ENCODE measurements around the gene PLCB4. TPM values are rescaled to one million over a fixed set of nuclear protein-coding genes. Genes with fewer than 3 reads are reported as not detected.

Gene PLCB4
- total RNA-seq, 1 donor from 2014 or later = 6.6 TPM

- TF ChIP-seq CTCF (IDR thresholded peaks at IDR 0.05) = no peak
- no peaks in the 10 kb centered on the region for H3K27me3 ChIP-seq (ENCODE audit: low read depth)
- H3K36me3 ChIP-seq = no peaks in the 10 kb centered on the region
- intact Hi-C loops (cut with DNase I) = no loop called here
- ATAC-seq = no peak
- H3K9me3 ChIP-seq = no peaks in the 10 kb centered on the region
- no peaks in the 10 kb centered on the region for H3K4me1 ChIP-seq
- H3K4me3 ChIP-seq = no peak overlapping the region
- no peak overlapping the region for H3K27ac ChIP-seq
- no peak for DNase-seq
Measured at GRCh38 chr20:9332791-9333479, 264.0 kb downstream of the PLCB4 start.

- no peaks in the 10 kb centered on the region for H3K27me3 ChIP-seq (ENCODE audit: low read depth)
- ATAC-seq = no peak
- intact Hi-C loops (cut with DNase I) = no loop called here
- H3K4me3 ChIP-seq = no peak overlapping the region
- H3K27ac ChIP-seq = no peak overlapping the region
- no peak for DNase-seq
- H3K4me1 ChIP-seq = no peaks in the 10 kb centered on the region
- no peaks in the 10 kb centered on the region for H3K36me3 ChIP-seq
- no peak for TF ChIP-seq CTCF (IDR thresholded peaks at IDR 0.05)
- H3K9me3 ChIP-seq = no peaks in the 10 kb centered on the region
Measured at GRCh38 chr20:9334866-9335265, 266.0 kb downstream of the PLCB4 start.

GRCh38 chr20:9338101-9338500 lies 269.2 kb downstream of the PLCB4 start:
- H3K9me3 ChIP-seq = no peaks in the 10 kb centered on the region
- DNase-seq (no peak), ATAC-seq (no peak)
- intact Hi-C loops (cut with DNase I) = no loop called here
- H3K27me3 ChIP-seq (ENCODE audit: low read depth) = no peaks in the 10 kb centered on the region
- no peak overlapping the region for H3K27ac ChIP-seq
- H3K36me3 ChIP-seq = no peaks in the 10 kb centered on the region
- no peak overlapping the region for H3K4me3 ChIP-seq
- H3K4me1 ChIP-seq = no peaks in the 10 kb centered on the region
- TF ChIP-seq CTCF (IDR thresholded peaks at IDR 0.05) = no peak

- ATAC-seq (no peak), DNase-seq (no peak)
- H3K27me3 ChIP-seq (ENCODE audit: low read depth) = no peaks in the 10 kb centered on the region
- no peak overlapping the region for H3K4me3 ChIP-seq
- H3K9me3 ChIP-seq = no peaks in the 10 kb centered on the region
- H3K36me3 ChIP-seq = no peaks in the 10 kb centered on the region
- TF ChIP-seq CTCF (IDR thresholded peaks at IDR 0.05) = no peak
- intact Hi-C loops (cut with DNase I) = no loop called here
- no peak overlapping the region for H3K27ac ChIP-seq
- peaks cover 11% of the 10 kb centered on the region for H3K4me1 ChIP-seq
Measured at GRCh38 chr20:9339708-9340107, 270.8 kb downstream of the PLCB4 start.

- TF ChIP-seq CTCF (IDR thresholded peaks at IDR 0.05) = no peak
- H3K4me1 ChIP-seq = peaks cover 17% of the 10 kb centered on the region
- H3K4me3 ChIP-seq = no peak overlapping the region
- no peaks in the 10 kb centered on the region for H3K9me3 ChIP-seq
- intact Hi-C loops (cut with DNase I) = no loop called here
- no peak overlapping the region for H3K27ac ChIP-seq
- H3K27me3 ChIP-seq (ENCODE audit: low read depth) = no peaks in the 10 kb centered on the region
- DNase-seq (no peak), ATAC-seq (no peak)
- no peaks in the 10 kb centered on the region for H3K36me3 ChIP-seq
Measured at GRCh38 chr20:9342651-9343050, 273.8 kb downstream of the PLCB4 start.

Data from lower lobe of right lung (tissue), 2 donors.